Trophoblast cell (in vitro differentiated cells and primary cell): ENCODE measurements around the gene ANKRD55.
"Not testable (repeated sequence)": the region's sequence is repeated elsewhere in the genome, so short reads cannot be mapped to it uniquely, and the experiment has no call there.

Experiments used
- DNase-seq, 2 donors: peaks; one replicate each; pipeline ENCODE4 v3.0.0-alpha.2; 2016
- H2AFZ ChIP-seq: 2 replicates; pipeline ENCODE4 v1.6.1; 2013; ENCODE audit warnings: low read length, moderate library complexity, mild to moderate bottlenecking; ENCODE audit not compliant: insufficient read depth, poor library complexity
- H2AK5ac ChIP-seq: 2 replicates; pipeline ENCODE4 v1.6.1; 2013; ENCODE audit warnings: mild to moderate bottlenecking, low read length
- H2BK120ac ChIP-seq: 2 replicates; pipeline ENCODE4 v1.6.1; 2013; ENCODE audit warnings: low read length, mild to moderate bottlenecking, moderate library complexity; ENCODE audit not compliant: insufficient read depth, poor library complexity
- H2BK12ac ChIP-seq: 2 replicates; pipeline ENCODE4 v1.6.1; 2013; ENCODE audit warnings: mild to moderate bottlenecking, low read length, moderate library complexity
- H2BK5ac ChIP-seq: 2 replicates; pipeline ENCODE4 v1.6.1; 2013; ENCODE audit warnings: low read length, low read depth, moderate library complexity, mild to moderate bottlenecking; ENCODE audit not compliant: poor library complexity
- H3K14ac ChIP-seq: 2 replicates; pipeline ENCODE4 v1.6.1; 2013; ENCODE audit warnings: mild to moderate bottlenecking, low read length
- H3K18ac ChIP-seq: 2 replicates; pipeline ENCODE4 v1.6.1; 2013; ENCODE audit warnings: mild to moderate bottlenecking, low read length
- H3K23ac ChIP-seq: 2 replicates; pipeline ENCODE4 v1.6.1; 2013; ENCODE audit warnings: low read length
- H3K27ac ChIP-seq: 2 replicates; pipeline ENCODE4 v1.5.1; 2013; ENCODE audit warnings: low read depth, mild to moderate bottlenecking, inconsistent platforms, low read length, moderate library complexity
- H3K27me3 ChIP-seq: 2 replicates; pipeline ENCODE4 v1.6.1; 2013; ENCODE audit warnings: inconsistent platforms, mild to moderate bottlenecking, low read length, moderate library complexity; ENCODE audit not compliant: insufficient read depth
- H3K36me3 ChIP-seq, 2 experiments: 1 replicate in 1 of 2; 2 replicates in 1 of 2; pipeline ENCODE4 v1.6.1; 2013; ENCODE audit warnings: low read length in 2 of 2, mild to moderate bottlenecking in 2 of 2, moderate library complexity in 1 of 2; ENCODE audit not compliant: insufficient read depth in 2 of 2, control insufficient read depth in 1 of 2
- H3K4ac ChIP-seq: 2 replicates; pipeline ENCODE4 v1.6.1; 2013; ENCODE audit warnings: low read depth, mild to moderate bottlenecking, low read length, moderate library complexity
- H3K4me1 ChIP-seq, 2 experiments: 1 replicate in 1 of 2; 2 replicates in 1 of 2; pipeline ENCODE4 v1.6.1; 2013; ENCODE audit warnings: low read length in 2 of 2, mild to moderate bottlenecking in 2 of 2, moderate library complexity in 1 of 2; ENCODE audit not compliant: insufficient read depth in 2 of 2, control insufficient read depth in 1 of 2
- H3K4me2 ChIP-seq: 2 replicates; pipeline ENCODE4 v1.6.1; 2013; ENCODE audit warnings: inconsistent platforms, mild to moderate bottlenecking, low read length, moderate library complexity
- H3K4me3 ChIP-seq: 2 replicates; pipeline ENCODE4 v1.5.1; 2013; ENCODE audit warnings: mild to moderate bottlenecking, low read depth, low read length, inconsistent platforms
- H3K79me1 ChIP-seq: one replicate; pipeline ENCODE4 v1.6.1; 2013; ENCODE audit warnings: low read length
- H3K79me2 ChIP-seq: 2 replicates; pipeline ENCODE4 v1.6.1; 2013; ENCODE audit warnings: low read length, mild to moderate bottlenecking; ENCODE audit not compliant: control insufficient read depth, insufficient read depth, poor library complexity
- H3K9ac ChIP-seq: 2 replicates; pipeline ENCODE4 v1.6.1; 2013; ENCODE audit warnings: mild to moderate bottlenecking, low read length
- H3K9me3 ChIP-seq: 2 replicates; pipeline ENCODE4 v1.6.1; 2013; ENCODE audit warnings: low read depth, mild to moderate bottlenecking, control low read depth, inconsistent platforms, low read length; ENCODE audit not compliant: insufficient read depth
- H4K12ac ChIP-seq: 2 replicates; pipeline ENCODE4 v1.6.1; 2013; ENCODE audit warnings: low read depth, mild to moderate bottlenecking, low read length, moderate library complexity
- H4K8ac ChIP-seq: 2 replicates; pipeline ENCODE4 v1.6.1; 2013; ENCODE audit warnings: low read depth, mild to moderate bottlenecking, low read length, moderate library complexity
- H4K91ac ChIP-seq: one replicate; pipeline ENCODE4 v1.6.1; 2013; ENCODE audit warnings: low read depth, mild to moderate bottlenecking, low read length, moderate library complexity
- WGBS: extraction: QIAGEN DNeasy Blood & Tissue Kit; methylation state at CpG from one replicate; pipeline ENCODE4 v1.1.7; 2013; ENCODE audit warnings: missing lambda C conversion rate; ENCODE audit not compliant: insufficient read length, insufficient coverage; ENCODE audit errors: extremely low coverage; 5-methylcytosine and 5-hydroxymethylcytosine counted together

The ANKRD55 gene

DNA sequence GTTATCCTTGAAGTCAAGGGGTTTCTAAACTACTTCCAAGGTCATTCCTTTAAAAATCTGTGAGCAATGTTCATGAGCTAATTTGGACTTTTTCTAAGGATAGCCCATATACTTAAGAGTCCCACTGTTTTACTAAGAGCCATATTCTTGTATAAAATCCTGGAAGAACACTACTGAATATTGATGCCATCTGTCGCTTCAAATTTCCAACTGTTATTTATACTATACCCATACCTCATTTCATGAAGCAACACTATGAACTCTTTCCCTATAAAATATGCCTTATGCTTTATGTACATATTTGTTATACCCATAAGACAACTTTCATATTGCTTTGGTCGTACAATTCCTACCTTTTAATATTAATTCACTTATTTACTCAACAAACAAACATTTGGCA is 12.4 kb upstream of the ANKRD55 start:
- no peak overlapping the region for H4K12ac ChIP-seq
- no peaks in the 10 kb centered on the region for H3K4me1 ChIP-seq
- H3K4ac ChIP-seq: no peak overlapping the region
- no peak overlapping the region for H2BK120ac ChIP-seq
- no peak for DNase-seq
- no peaks in the 10 kb centered on the region for H3K79me1 ChIP-seq
- H2AK5ac ChIP-seq: no peak overlapping the region
- no peak overlapping the region for H2AFZ ChIP-seq
- H2BK5ac ChIP-seq: no peak overlapping the region
- H3K9ac ChIP-seq: no peak overlapping the region
- H3K23ac ChIP-seq: no peak overlapping the region
- no peaks in the 10 kb centered on the region for H3K36me3 ChIP-seq
- H3K27ac ChIP-seq: no peak overlapping the region
- no peak overlapping the region for H4K8ac ChIP-seq
- H2BK12ac ChIP-seq: no peak overlapping the region
- WGBS: no CpG with 5 or more reads among the region's 2 CpGs
- no peaks in the 10 kb centered on the region for H3K27me3 ChIP-seq
- no peak overlapping the region for H3K4me3 ChIP-seq
- peaks cover 7% of the 10 kb centered on the region for H3K9me3 ChIP-seq
- H3K18ac ChIP-seq: no peak overlapping the region
- no peaks in the 10 kb centered on the region for H3K79me2 ChIP-seq
- no peak overlapping the region for H3K4me2 ChIP-seq
- no peak overlapping the region for H3K14ac ChIP-seq
- H4K91ac ChIP-seq: no peak overlapping the region

- Histone ChIP-seq H3K4me1 (no peaks in the 10 kb centered on the region), H2BK120ac (no peak overlapping the region), H4K91ac (no peak overlapping the region), H3K9ac (no peak overlapping the region), H4K12ac (no peak overlapping the region), H3K4me2 (no peak overlapping the region), H3K23ac (no peak overlapping the region), H3K36me3 (no peaks in the 10 kb centered on the region), H4K8ac (no peak overlapping the region), H2AFZ (no peak overlapping the region), H3K4ac (no peak overlapping the region), H3K14ac (no peak overlapping the region), H2AK5ac (no peak overlapping the region), H3K4me3 (no peak overlapping the region), H3K27ac (no peak overlapping the region), H3K18ac (no peak overlapping the region), H3K9me3 (peaks cover 7% of the 10 kb centered on the region), H3K27me3 (no peaks in the 10 kb centered on the region), H2BK5ac (no peak overlapping the region), H3K79me2 (no peaks in the 10 kb centered on the region), H3K79me1 (no peaks in the 10 kb centered on the region), H2BK12ac (no peak overlapping the region)
- DNase-seq: no peak
Observed at GRCh38 chr5:56244627-56245026, 11.5 kb upstream of the ANKRD55 start.

- H4K8ac ChIP-seq, H3K9ac ChIP-seq, H3K23ac ChIP-seq, H3K4me3 ChIP-seq, H3K18ac ChIP-seq, H2BK120ac ChIP-seq, H3K14ac ChIP-seq, H3K4ac ChIP-seq, H3K79me1 ChIP-seq, H2BK5ac ChIP-seq, H3K36me3 ChIP-seq, H3K9me3 ChIP-seq, H3K4me1 ChIP-seq, H2BK12ac ChIP-seq, H4K91ac ChIP-seq, H2AFZ ChIP-seq, H3K79me2 ChIP-seq, DNase-seq, H4K12ac ChIP-seq, H3K27ac ChIP-seq, H3K4me2 ChIP-seq, H2AK5ac ChIP-seq, H3K27me3 ChIP-seq: not testable (repeated sequence)
- no CpG with 5 or more reads among the region's 1 CpG for WGBS
Observed at GRCh38 chr5:56242271-56242670, 9.1 kb upstream of the ANKRD55 start.

- Histone ChIP-seq H3K27me3 (no peaks in the 10 kb centered on the region), H3K4me2 (no peak overlapping the region), H2BK12ac (no peak overlapping the region), H3K36me3 (no peaks in the 10 kb centered on the region), H2AK5ac (no peak overlapping the region), H2BK5ac (no peak overlapping the region), H3K14ac (no peak overlapping the region), H3K4me1 (no peaks in the 10 kb centered on the region), H3K4me3 (no peak overlapping the region), H3K23ac (no peak overlapping the region), H4K91ac (no peak overlapping the region), H2AFZ (no peak overlapping the region), H3K9ac (no peak overlapping the region), H2BK120ac (no peak overlapping the region), H3K79me2 (no peaks in the 10 kb centered on the region), H3K79me1 (no peaks in the 10 kb centered on the region), H4K12ac (no peak overlapping the region), H3K18ac (no peak overlapping the region), H4K8ac (no peak overlapping the region), H3K27ac (no peak overlapping the region), H3K4ac (no peak overlapping the region), H3K9me3 (no peaks in the 10 kb centered on the region)
- WGBS: no CpG with 5 or more reads among the region's 1 CpG
- no peak for DNase-seq
Observed at GRCh38 chr5:56232538-56232937, 592 bp downstream of the ANKRD55 start.

DNA sequence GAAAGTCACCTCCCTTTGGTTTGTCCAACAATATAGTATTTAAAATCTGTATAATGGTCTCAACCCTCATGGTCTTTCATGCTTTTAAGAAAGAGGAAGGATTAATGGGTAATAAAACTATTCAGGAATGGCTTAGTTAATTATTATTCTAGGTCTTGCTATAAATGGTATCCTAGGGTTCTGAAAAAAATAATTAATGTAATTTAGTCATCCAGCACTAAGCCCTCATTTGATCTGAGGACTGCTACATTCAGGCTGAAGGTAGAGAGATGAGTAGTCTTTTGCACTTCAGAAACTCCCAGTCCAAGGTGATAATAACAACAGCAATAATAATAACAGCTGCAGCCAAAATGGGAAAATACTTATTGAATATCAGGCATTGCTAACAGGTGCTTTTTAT is 2.6 kb downstream of the ANKRD55 start:
- H3K27me3 ChIP-seq: no peaks in the 10 kb centered on the region
- no peaks in the 10 kb centered on the region for H3K9me3 ChIP-seq
- no peak overlapping the region for H3K4me3 ChIP-seq
- no peak overlapping the region for H3K23ac ChIP-seq
- H3K79me1 ChIP-seq: no peaks in the 10 kb centered on the region
- no peak overlapping the region for H4K91ac ChIP-seq
- H3K9ac ChIP-seq: no peak overlapping the region
- H3K79me2 ChIP-seq: no peaks in the 10 kb centered on the region
- no peaks in the 10 kb centered on the region for H3K4me1 ChIP-seq
- no peak overlapping the region for H2BK5ac ChIP-seq
- no peaks in the 10 kb centered on the region for H3K36me3 ChIP-seq
- H4K12ac ChIP-seq: no peak overlapping the region
- H3K4ac ChIP-seq: no peak overlapping the region
- H2BK120ac ChIP-seq: no peak overlapping the region
- H3K14ac ChIP-seq: no peak overlapping the region
- no peak for DNase-seq
- no peak overlapping the region for H2BK12ac ChIP-seq
- no peak overlapping the region for H3K18ac ChIP-seq
- no peak overlapping the region for H2AK5ac ChIP-seq
- H3K4me2 ChIP-seq: no peak overlapping the region
- no peak overlapping the region for H4K8ac ChIP-seq
- H2AFZ ChIP-seq: no peak overlapping the region
- H3K27ac ChIP-seq: no peak overlapping the region
